ENCODE data around the gene SATB1.

GRCh38 chr3:18411541-18411940 is 13.6 kb downstream of the SATB1 start:
- TF ChIP-seq RAD21 (conservative IDR thresholded peaks at IDR 0.05): no peak
- TF ChIP-seq EZH2 (IDR thresholded peaks at IDR 0.05; ENCODE audit: borderline replicate concordance, insufficient read depth, low read length, poor library complexity, severe bottlenecking): no peak
- TF ChIP-seq POLR2AphosphoS5 (IDR thresholded peaks at IDR 0.05): no peak
- no peak for TF ChIP-seq TAF1 (IDR thresholded peaks at IDR 0.05; ENCODE audit: low read depth)
- TF ChIP-seq, protein P1, sequence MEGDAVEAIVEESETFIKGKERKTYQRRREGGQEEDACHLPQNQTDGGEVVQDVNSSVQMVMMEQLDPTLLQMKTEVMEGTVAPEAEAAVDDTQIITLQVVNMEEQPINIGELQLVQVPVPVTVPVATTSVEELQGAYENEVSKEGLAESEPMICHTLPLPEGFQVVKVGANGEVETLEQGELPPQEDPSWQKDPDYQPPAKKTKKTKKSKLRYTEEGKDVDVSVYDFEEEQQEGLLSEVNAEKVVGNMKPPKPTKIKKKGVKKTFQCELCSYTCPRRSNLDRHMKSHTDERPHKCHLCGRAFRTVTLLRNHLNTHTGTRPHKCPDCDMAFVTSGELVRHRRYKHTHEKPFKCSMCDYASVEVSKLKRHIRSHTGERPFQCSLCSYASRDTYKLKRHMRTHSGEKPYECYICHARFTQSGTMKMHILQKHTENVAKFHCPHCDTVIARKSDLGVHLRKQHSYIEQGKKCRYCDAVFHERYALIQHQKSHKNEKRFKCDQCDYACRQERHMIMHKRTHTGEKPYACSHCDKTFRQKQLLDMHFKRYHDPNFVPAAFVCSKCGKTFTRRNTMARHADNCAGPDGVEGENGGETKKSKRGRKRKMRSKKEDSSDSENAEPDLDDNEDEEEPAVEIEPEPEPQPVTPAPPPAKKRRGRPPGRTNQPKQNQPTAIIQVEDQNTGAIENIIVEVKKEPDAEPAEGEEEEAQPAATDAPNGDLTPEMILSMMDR (IDR thresholded peaks at IDR 0.05; ENCODE audit: poor library complexity, severe bottlenecking): no peak
- TF ChIP-seq SMC3 (conservative IDR thresholded peaks at IDR 0.05; ENCODE audit: poor library complexity): no peak
- TF ChIP-seq REST (IDR thresholded peaks at IDR 0.05; ENCODE audit: borderline replicate concordance): no peak
